NCI-H2081 (cell line): ENCODE data around the gene AKAP5.

ENCODE experiments used
- DNase-seq, 2 experiments: peaks; one replicate each; lab custom pipeline; 2025; lab: John Stamatoyannopoulos, UW

Gene AKAP5

DNA sequence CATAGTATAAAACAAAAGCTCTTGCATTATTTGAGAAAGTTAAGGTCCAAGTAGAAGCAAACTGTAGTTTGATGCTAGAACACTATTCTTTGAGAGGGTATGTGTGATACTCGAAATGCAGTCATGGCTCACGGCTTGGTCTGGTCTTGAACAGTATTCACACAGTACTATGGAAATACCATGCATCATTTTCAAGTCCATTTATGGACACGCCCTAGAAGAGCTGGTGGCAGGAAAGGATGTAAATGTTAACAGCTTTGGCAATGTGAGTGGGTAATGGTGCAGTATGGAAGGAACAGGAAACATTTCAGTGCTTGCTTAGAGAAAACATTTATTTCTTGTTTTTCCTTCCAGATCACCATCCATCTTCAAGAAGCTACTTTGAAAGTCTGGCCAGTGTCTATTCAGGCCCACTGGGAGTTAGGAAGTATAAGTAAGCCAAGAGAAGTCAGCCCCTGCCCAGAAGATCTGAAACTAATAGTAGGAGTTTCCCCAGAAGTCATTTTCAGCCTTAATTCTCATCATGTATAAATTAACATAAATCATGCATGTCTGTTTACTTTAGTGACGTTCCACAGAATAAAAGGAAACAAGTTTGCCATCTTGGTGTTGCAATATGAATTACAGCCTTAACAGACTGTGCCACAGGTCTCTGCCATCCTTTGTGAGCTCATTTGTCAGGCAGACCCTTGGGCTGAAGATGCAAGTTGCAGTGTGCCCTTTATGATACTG lies 5.7 kb upstream of the AKAP5 start:
- no peak for DNase-seq

DNA sequence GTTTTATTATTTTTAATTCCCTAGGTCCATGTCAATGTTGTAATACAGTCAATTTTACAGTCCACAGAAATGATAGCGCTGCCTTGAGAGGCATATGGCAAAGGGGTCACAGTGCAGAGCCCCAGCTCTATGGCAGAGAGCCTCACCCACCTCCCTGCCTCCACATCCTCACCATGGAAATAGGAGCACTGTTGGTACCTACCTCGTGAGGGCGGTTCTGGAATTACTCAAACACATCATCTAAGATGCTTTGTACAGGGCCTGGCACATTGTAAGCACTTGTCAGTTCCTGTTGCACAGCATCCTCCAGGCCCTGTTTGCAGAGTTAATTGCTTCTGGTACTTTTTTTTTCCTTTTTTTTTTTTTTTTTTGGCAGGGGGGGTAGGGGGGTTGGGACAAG lies 4.1 kb upstream of the AKAP5 start:
- no peak for DNase-seq

DNA sequence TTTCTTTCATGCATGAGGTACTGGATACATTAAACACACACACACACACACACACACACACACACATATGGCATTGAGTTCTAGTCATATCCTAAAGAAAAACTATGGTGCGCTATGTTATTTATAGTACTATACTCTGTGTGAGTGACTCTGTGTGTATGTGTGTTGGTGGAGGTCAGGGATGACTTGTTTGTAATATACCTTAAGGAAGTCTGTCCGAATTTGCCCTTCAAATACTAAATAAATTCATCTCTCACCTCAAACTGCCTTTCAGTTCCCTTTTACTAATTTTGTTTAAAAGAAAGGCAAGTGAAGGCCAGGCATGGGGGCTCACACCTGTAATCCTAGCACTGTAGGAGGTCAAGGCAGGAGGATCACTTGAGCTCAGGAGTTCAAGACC lies 2.1 kb upstream of the AKAP5 start:
- DNase-seq = no peak

DNA sequence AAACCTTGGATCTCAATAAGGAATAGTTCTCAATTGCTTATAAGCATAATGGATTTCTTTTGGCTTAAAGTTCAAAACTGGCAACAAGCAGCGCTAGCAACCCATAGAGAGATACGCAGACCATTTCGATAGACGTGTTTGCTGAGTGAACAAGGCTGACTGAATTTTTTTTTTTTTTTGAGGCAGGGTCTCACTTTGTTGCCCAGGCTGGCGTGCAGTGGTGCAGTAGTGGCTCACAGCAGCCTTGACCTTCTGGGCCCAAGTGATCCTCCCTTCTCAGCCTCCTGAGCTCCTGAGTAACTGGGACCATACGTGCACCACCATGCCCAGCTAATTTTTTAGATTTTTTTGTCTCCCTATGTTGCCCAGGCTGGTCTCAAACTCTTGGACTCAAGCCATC lies 1.4 kb upstream of the AKAP5 start:
- no peak for DNase-seq

DNA sequence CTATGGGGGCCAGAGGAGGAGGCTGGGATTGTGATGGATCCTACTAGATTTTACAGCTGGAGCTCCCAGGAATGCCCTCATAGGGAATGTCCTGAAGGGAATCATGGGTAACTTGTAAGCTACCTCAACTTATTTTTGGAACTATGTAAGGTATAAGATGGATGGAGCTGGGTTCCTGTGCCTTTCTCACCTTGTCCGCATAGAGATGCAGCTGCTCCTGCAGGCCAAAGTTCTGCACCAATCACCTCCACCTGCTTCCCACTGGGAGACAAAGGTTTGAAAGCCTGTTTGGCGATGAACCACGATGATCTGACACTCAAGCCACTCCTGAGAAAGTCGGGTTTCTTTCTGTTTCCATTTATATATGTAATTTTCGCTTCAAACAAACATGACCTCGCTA lies 648 bp upstream of the AKAP5 start:
- peak in 1 of 2 experiments; percentile 26 for DNase-seq

DNA sequence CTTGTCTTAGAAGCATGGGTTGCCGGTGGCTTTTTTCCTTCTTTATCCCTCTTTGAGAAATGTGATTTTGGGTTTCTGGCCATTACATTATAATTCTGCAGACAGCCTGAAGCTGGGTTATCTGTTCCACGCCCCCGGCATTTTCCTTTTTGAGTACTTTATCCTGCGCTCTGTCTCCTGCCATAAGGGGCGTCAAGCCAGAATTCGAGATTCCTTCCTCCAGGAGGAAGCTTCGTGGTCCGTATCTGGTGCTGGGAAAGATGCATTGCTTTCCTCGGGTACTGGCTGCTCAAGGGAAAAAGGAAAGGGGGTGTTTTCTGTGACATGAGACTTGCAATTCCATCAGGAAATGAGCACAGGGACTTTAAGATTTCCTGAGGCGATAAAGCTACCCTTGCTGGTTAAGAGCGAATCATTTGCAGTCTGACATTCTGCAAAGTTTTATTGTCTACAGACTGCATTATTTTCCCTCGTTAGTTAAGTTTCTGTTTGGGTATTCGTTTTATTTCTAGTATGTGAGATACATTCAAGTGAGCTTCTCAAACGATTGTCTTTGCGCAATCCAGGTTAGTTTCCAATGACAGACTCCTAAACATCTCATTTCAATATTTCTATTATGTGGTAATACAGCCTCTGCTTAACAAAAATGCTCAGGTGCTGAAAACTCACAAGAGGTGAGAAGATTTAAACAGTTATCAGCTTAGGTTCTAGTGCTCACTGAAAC lies 694 bp downstream of the AKAP5 start:
- DNase-seq = peak in 1 of 2 experiments; percentile 16

DNA sequence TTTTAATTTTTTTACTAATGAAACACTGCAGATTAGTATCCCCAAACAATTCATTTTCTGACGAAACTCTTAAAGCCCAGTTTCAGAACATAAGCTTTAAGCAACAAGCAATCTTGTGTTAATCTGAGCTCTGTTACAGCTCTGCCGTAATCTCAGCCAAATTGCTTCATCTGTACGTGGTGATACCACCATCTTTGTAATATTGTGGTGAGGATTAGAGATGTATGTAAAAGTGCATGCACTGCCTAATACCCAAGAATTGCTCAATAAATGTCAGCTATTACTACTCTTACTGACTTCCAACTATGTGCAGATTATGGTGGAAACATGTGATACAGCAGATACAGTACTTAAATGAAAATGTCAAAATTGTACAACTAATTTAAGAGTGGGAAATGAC lies 1.8 kb downstream of the AKAP5 start:
- DNase-seq = no peak

DNA sequence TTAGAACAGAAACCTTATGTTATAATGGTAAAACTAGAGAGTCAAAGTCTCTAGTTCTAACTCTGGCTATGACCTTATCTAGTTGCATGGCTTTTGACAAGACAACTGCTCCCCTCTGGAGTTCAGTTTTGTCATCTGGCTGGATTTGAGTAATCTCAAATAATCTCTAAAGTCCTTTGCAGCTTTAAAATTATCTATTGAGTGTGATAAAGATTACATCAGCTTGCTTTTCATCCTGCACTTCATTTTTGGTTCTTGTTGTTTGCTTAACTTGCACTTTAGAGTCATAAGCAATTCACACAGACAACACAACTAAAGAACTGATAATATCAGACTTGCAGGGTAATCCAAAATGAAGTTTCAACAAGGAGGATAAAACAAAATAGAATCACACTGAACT lies 2.3 kb downstream of the AKAP5 start:
- DNase-seq = no peak

DNA sequence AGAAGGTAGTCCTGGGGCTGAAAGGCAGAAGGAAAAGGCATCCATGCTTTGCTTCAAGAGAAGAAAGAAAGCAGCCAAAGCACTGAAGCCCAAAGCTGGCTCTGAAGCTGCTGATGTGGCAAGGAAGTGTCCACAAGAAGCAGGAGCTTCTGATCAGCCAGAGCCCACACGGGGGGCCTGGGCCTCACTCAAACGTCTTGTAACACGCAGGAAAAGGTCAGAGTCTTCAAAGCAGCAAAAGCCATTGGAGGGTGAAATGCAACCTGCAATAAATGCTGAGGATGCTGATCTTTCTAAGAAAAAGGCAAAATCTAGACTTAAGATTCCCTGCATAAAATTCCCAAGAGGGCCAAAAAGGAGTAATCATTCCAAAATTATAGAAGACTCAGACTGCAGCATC lies 3.2 kb downstream of the AKAP5 start:
- DNase-seq = no peak

DNA sequence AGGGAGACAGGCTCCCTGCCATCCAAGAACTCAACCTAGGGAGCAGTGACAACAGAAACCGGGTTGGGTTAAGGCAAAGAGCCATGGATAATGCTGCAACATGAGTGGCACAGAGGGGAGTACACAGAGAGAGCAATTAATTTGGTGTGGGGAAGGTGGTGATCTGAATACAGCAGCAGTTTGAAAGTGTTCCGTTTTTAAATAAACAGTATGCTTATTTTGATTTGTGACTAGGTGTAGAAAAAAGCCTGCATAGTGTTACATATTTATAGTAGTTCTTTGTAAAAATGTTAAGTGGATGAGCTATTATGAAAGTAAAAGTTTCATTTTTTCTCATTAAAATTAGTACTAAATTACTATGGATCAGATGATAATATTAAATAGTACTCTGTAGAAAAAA lies 8.7 kb downstream of the AKAP5 start:
- peak; percentile 2 to 43 for DNase-seq

DNA sequence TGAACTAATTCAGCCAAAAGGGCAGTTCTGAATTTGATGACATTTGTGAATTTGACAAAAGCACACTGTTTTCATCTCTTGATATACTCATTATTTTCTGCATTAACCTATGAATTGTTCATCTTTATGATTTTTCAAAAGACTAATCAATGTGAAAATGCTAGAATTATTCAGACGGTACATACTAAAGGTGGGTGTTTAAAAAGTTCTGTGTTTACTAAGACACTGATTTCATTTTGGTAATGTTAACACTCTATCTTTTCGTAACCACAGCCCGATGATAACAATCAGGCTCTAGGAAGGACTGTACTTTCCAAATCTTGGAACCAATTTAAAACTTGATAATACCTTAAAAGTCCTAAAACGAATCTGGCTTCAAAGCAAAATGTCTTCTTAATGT lies 9.4 kb downstream of the AKAP5 start:
- no peak for DNase-seq

DNA sequence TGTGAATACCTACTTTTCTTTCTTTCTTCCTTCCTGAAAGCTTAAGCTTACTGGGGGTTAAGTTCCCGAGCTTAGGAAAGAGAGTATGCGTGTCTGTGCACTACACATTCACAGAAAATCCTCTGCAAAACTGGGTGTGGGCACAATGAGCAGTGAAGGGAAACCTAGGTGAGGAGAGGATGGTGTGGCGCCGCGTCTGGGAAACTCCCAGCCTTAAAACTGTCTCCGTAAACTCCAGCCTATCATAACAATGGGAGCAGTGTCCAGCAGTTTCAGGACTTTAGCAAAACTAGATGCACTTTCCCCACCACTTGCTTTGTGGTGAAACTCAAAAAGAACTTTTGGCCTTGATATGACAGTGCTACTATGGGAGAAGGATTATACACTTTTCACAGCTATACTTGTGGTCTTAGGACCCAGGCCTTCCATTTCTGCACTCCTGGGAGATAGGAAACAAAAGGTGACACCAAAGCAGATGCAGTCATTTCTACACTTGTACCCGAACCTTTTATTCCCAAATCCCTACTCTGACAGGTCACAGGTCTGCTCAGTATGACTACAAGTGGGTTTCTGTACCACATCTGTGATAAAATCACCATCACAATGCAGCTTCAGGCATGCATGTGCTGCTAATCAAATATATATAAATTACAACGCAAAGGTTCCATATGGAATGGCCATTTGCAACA lies 10.4 kb downstream of the AKAP5 start:
- DNase-seq = no peak

DNA sequence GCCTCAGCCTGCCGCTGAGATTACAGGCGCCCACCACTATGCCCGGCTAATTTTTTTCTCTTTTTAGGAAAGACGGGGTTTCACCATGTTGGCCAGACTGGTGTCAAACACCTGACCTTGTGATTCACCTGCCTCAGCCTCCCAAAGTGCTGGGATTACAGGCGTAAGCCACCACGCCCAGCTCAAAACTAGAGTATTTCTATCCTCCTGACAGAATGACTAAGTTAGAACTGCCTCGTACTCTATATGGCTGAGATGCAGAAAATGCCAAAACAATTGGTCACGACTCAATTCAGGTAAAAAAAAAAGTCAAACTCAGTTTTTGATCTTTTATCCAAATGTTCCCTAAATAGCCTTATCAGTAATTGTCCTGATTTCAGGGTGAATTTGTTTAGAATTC lies 11.1 kb downstream of the AKAP5 start:
- DNase-seq = no peak

DNA sequence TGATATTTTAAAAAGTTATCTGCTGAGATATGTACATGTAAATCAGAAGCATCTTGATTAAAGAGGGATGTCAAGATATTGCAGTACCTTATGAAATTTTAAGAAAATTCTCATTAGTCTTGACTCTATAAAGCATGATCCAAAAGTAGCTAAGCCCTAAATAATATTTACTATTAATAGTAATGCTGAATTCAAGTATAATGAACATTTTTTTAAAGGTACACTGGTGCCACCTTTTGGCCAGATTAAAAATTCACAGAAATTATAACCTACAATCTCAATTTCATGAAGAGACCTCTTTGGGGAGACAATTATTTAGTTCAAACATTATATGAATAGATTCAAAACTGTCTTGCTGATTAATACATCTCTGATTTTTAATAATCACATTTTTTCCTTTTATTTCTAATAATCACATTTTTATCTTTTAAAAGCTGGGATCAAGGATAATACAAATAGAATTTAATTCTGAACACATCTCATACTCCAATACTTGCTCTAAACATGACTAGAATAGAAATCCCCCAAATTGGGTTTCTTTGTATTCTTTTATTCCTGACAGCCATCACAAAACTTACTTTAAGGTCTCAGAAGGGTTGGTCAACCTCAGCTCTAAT lies 13.4 kb downstream of the AKAP5 start:
- DNase-seq = peak in 1 of 2 experiments; percentile 17

DNA sequence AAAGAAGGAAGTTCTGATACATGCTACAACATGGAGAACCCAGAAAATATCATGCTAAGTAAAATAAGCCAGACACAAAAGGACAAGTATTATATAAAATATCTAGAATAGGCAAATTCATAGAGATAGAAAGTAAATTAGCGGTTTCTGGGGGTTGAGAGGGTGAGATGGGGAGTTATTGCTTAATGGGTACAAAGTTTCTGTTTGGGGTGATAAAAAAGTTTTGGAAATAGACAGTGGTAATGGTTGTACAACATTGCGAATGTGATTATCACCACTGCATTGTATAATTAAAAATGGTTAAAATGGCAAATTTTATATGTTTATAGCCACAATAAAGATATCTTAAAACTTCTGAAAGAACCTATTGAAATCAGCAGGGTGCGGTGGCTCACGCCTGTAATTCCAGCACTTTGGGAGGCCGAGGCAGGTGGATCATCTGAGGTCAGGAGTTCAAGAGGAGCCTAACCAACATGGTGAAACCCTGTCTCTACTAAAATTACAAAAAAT lies 23.3 kb downstream of the AKAP5 start:
- DNase-seq = no peak

DNA sequence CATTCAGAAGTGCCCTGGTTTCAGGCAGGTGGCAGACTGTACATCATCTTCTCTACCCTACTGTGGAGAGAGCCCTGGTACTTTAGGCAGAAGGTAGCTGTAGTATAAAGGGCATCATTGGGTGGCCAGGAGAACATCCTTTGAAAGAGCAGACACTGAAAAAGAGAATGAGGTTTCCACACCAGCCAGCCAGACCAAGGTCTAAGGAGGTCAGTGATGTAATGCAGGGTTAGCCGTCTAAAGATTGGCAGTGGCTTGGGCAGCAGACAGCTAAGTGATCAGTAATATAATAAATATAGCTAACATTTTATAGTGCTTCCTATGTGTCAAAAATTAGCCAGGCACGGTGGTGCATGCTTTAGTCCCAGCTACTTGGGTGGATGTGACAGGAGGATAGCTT lies 26.3 kb downstream of the AKAP5 start:
- no peak for DNase-seq

DNA sequence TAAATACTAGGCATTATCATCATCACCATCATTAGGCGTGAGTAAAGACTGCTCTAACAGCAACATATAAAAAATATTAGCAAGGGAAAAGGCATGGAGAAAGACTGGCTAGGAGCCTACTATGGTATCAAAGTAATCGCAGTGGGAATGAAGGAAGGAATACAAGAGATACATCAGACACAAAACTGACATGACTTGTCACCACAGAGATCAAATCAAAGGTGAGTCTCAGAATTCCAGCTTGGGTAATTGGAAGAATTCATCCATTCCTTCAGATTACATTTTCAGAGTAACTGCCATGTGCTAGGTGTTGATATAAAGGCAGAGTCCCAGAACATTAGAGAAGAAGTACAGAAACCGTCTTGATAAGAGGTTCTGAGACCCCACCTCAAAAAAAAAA lies 28.2 kb downstream of the AKAP5 start:
- DNase-seq = no peak

DNA sequence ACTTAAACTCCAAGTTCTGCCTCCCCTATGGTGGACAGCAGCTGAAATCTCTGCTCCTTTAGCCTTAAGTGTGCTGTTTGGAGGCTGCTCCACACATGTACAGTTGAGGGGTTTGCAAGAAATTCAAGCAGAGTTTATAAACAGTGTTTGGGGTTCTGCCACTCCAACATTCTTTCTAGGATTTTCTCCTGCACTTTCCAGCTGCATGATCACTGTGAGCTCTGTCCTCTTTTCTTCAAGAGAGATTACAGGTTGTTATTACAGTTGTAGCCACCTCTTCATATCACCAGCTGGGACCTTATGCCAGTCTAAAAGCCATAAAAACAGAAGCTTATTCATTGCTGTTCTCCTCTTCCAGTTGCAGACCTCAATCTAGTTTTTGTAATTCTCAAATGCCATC lies 30.0 kb downstream of the AKAP5 start:
- DNase-seq = no peak

DNA sequence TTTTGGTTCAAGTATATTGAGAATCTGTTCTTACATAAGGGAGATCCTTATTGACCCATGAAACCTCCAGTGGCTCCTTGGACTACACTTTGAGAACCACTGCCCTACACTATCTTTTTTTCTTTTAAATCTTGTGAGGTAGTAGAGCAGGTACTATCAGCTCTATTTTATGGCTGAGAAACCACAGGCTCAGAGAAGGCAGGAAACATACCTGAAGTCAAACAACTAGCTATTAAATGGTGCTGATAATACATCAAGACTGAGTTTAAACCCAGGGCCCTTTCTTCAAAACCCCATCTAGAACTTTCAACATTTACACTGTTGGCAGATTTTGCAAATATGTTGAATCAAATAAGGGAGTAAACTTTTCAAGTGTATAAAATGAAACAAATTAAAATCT lies 31.5 kb downstream of the AKAP5 start:
- DNase-seq = no peak

DNA sequence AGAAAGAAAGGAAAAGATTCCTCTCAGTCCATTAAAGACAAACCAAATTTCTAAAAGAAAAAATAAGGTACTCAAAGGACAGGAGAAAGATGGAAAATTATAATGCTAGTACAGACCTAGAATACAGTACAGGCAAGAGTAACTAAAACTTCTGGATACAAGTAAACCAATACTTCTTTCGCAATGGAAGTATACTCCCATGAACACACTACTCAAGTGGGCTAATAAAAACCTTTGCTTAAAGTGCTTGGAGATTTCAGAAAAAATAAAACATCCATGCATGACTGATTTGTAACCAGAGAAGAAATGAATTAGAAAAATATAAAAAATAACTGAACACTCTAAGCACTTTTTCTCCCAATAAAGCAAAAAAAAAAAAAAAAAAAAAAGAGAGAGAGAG lies 34.8 kb downstream of the AKAP5 start:
- DNase-seq = no peak

DNA sequence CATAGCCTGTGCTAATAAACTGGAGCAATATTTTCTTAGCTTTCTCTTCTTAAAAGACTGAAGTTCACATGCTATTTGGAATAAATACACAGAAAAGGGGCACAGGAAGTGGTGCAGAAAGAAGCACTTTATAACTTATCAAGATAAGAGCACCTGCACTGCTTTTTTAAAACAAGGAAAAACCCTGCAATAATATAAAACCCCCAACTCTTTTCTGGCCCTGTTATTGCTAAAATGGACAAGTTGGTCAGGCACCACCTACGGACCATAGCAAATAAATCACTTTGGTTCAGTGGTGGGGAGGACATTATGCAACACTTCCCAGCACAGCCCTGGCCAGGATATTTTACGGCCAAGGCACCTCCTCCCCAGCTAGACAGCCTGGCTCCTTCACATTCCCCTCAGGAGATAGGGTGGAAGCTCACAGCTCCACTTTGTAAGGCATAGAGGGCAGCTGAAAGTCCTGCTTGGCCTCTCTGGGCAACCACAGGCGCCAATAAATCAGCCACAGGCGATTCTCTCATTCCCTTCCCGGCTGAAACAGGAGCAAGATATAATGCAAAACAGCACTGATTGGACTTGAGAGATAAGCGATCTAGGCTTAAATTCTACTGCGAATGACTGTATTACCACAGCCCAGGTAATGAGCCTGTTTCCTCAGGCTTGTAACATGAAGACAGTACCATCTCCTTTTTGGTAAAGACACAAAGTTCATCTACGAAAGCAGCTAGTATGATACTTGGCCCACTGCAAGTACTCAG lies 36.3 kb downstream of the AKAP5 start:
- DNase-seq = peak; percentile 3 to 47

DNA sequence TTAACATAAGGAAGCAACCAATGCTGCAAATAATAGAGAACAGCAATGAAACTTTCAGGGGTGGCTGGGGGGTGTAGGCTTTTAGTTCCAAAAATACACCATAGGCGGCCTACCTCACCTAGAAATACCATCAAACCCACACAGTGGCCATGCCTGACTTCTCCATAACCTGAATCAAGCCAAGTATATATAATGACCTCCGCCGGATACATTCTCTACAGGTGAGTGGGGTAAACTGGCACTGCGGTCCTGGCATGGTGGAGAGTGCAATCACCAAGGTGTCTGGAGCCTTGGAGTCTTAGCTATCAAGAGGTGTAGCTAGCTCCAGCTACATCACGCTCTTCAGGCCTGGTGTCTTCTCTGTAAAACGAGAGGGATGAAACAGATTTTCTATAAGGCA lies 37.2 kb downstream of the AKAP5 start:
- DNase-seq = peak in 1 of 2 experiments; percentile 35
